ENCODE data around the gene KCNMA1.

Gene KCNMA1

DNA sequence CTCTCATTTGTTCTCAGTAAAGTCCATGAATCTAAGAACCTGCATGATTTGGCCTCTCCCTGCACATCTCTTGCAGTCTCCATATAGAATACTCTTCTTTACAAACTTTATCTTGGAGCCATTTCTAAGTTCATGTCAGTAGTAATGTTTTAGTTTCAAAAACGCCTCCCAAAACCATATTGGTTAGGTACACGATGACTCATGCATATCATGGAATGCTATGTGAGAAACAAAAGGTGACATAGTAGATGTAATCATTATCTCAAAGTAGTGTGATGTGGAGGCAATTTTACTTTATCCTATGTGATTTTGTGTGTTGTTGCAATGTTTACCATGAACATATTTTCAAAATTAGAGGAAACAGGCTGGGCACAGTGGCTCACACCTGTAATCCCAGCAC lies 520.7 kb downstream of the KCNMA1 start:
- DNase-seq (ENCODE audit: low read depth in 2 of 2): no peak

DNA sequence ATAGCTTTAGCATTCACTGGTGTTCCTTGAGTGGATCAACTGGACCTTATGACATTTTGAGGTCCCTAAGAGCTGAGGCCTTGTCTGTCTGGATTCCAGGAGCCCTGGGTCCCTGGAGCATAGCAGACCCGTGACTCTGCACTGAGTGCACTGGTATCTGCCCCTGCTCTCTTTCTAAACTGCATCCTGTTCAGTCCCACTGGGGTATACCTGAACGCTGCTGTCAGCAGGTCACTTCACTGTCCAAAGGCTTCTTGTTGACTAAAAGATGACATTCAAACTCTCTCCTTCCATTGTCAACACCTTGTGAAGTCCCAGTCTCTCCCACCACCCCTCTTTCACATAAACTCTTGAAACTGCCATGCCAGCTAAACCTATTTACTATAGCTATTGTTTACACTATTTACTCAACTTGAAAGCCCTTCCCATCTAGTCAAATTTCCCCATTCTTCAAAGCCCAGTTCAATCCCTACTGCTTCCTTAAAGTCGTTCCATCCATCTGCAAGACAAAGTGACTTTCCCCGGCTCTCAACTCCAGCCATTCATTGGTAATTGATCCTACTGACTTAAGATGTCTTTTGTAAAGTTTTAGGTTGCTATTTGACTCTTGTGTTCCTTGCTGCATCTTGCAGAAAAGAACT lies 523.3 kb downstream of the KCNMA1 start:
- no peak for DNase-seq (ENCODE audit: low read depth in 2 of 2)

DNA sequence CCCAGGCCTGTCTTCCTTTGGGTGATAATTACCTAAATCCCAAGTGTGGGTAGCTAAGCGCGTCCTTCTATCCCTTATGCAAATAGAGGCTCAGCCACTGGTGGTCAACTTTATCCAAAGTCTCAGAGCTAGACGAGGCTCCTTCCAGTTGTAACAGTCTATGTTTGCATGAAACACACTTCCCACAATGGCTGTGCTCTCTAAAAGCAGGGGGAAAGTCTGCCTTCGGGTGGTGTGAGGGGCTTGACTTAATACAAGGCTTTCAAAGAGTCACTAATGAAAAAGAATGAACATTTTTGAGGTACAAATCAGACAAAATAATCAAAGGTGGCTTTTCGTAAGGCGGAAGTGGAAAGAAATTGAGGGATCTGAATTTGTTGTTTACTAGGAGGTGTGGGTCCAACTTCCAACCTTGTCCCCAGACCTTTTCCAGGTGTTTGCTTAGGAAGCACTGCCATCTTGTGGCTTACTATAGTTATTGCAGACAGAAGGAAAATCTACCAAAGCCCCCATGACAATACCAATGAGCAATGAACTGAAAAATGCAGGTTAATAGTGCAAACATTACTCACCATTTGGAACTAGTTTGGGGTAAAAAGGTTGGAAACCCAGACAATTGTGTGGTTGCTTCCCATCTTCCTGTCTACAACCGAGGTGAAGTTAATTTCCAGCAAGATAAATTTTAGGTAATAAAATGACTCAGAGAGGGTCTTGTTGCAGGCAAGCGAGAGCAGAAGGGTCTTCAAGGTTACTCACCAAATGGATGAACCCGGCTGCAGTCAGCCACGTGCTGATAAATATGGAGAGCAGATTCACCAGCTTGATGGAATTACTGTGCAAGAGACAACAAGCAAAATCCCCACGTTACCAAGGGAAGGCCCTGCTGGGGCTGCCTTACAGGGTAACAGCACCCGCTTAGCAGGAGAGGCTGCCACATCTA lies 525.7 kb downstream of the KCNMA1 start:
- DNase-seq (ENCODE audit: low read depth in 2 of 2): no peak

- DNase-seq (ENCODE audit: low read depth in 2 of 2): no peak
Measured at GRCh38 chr10:77110757-77111156, 526.9 kb downstream of the KCNMA1 start.

- no peak for DNase-seq (ENCODE audit: low read depth in 2 of 2)
Measured at GRCh38 chr10:77109351-77109994, 528.1 kb downstream of the KCNMA1 start.

DNA sequence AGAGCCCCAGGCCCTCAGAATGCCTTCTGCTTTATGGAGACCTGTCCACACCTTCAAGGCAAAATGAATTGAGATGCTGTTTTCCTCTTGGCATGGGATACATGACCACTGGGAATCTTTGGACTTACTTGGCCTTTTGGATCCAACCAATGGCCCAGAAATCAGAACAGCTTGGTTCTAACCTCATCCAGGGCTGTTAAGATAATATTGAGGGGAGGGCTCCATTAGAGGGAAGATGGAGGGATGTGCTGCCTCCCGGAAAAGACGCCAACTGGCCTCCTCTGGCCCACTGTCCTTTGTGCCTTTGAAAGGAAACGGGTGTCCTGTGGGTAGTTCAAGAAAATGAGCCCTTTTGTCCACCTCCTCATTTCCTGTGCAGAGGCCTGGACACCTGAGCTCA lies 530.9 kb downstream of the KCNMA1 start:
- no peak for DNase-seq (ENCODE audit: low read depth in 2 of 2)

DNA sequence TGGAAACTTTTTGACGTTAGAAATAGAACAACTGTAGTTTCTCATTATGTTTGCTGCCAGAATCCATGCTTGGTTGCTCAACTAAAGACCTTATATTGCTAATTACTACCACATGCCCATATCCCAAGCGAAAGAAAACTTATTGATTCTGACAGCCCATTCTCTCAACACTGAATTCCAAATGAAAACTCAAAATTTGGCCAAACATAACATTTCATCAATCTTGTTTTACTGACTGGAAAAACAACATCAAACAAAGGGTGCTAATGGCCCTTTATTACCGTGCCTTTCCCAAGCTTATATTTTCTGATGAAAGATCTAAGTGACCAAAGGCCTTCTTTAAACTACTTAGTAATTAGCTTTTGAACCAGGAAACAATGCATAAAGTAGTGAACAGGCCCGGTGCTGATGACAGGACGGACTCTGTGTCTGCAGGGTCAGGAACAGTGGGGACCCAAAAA lies 531.8 kb downstream of the KCNMA1 start:
- DNase-seq (ENCODE audit: low read depth in 2 of 2): no peak

DNA sequence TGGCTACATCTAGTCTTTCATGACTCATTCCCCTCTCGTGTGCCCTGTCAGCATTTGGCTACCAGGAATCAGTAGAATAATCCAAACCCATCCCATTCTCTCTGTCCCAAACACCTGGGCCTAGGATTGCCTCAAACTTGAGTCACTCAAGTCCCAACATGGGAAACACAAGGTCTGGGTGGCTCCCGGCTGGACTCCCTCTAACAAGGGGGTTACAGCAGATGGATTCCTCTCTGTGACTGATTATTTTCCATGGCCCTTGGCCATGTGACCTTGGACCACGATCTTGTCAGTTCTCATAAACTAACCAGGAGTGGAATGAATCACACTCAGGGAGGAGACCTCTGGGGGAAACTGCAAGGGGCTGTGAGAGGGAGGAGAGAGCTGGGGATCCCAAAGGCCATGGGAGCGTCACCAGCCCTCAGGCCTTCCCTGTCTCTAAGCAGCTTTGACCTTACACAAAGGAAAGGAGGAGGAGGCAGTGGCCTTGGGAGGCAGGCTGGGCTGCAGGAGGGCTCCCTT lies 533.1 kb downstream of the KCNMA1 start:
- DNase-seq (ENCODE audit: low read depth in 2 of 2): no peak

GRCh38 chr10:77103213-77103612 lies 534.4 kb downstream of the KCNMA1 start:
- DNase-seq (ENCODE audit: low read depth in 2 of 2): no peak

DNA sequence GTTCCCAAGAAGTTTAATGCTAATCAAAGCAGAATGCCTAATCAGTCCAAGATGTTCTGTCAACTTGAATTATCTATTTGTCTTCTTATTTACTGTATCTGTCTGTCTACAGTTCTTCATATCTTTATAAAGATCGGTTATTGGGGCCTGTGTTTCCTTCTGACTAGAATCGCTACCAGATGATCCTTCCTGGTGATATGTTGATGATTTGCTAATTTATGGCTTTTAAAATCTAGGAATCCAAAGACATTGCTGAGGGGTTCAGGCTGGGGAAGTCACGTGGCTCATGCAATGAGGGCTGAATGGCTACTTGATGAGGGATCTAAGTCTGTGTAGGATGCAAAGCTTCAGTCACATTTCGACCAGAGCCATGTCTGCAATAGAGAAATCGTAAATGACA lies 536.3 kb downstream of the KCNMA1 start:
- no peak for DNase-seq (ENCODE audit: low read depth in 2 of 2)

- no peak for DNase-seq (ENCODE audit: low read depth in 2 of 2)
Measured at GRCh38 chr10:77099136-77099535, 538.5 kb downstream of the KCNMA1 start.

DNA sequence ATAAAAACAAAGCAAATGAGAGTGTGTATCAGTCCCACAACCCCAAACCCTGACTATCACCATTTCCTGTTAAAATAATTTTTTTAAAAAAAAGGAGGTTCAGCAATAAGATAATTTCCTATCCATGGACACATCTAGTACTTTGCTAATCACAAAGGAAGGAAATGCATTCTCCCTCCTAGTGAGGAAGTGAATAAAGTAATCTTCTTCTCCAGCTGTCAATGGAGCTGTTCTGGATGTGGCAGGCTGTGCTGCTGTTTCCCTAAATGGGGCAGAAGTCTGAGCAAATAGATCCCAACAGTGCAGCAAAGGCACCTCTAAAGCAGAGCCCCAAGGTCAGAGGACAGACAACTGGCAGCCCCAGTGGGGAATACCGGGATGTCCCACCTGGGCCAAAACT lies 540.0 kb downstream of the KCNMA1 start:
- no peak for DNase-seq (ENCODE audit: low read depth in 2 of 2)

DNA sequence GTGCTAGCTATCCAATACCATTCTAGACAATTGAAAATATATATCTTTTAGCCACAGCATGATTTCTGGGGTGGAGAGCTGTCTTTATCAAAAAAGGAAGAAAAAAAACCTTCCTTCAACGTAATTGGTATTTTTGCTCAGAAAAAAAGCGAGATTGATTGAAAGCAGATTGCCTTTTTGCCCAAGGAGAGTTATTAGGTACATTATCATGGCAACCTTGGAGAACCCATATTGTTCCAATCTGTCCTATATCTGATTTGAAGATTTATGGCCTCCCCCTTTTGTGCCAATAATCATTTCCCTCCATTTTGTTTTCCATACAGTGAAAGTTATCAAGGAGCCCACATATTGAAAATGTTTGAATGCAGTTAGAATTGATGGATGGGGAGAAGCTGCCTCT lies 544.5 kb downstream of the KCNMA1 start:
- no peak for DNase-seq (ENCODE audit: low read depth in 2 of 2)

GRCh38 chr10:77091597-77092165 lies 545.9 kb downstream of the KCNMA1 start:
- DNase-seq (ENCODE audit: low read depth in 2 of 2): no peak

- no peak for DNase-seq (ENCODE audit: low read depth in 2 of 2)
Measured at GRCh38 chr10:77090381-77091356, 546.9 kb downstream of the KCNMA1 start.

GRCh38 chr10:77087366-77087765 lies 550.2 kb downstream of the KCNMA1 start:
- DNase-seq (ENCODE audit: low read depth in 2 of 2): no peak

GRCh38 chr10:77086081-77086480 lies 551.5 kb downstream of the KCNMA1 start:
- no peak for DNase-seq (ENCODE audit: low read depth in 2 of 2)

- no peak for DNase-seq (ENCODE audit: low read depth in 2 of 2)
Measured at GRCh38 chr10:77085344-77085743, 552.3 kb downstream of the KCNMA1 start.

DNA sequence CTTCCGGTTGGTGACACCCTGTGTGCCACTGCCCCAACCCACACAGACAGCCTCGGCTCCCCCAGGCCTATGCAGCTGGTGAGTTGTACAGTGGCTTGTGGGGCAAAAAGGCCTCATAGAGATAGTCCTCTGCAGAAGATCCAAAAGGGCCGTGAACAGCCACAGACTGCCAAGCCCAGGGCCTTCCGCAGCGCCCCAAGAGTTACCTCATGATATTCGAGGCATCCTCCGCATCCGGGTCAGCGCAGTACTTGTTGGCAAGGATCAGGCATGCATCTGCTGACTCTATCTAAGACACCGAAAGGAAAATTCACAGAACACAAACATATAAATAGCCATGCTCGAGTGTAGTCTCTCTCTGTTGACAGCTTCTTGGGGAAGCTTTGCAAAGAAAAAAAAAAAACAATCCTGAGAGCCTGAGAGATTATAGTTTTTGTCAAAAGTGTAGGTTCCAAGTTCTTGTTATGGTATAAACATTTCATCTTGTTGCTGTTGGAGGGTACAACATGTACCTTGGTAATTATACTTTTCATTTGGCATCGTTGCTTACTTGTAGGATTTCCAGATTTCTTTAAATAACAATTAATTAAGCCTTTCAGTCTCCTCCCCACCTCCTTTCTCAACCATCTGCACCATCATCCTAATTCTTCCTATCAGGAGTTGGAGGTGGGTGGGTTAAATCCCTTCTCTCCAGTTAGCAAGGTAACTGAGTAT lies 553.0 kb downstream of the KCNMA1 start:
- no peak for DNase-seq (ENCODE audit: low read depth in 2 of 2)

GRCh38 chr10:77082601-77083252 lies 554.9 kb downstream of the KCNMA1 start:
- no peak for DNase-seq (ENCODE audit: low read depth in 2 of 2)

Measured in stimulated activated CD4-positive, alpha-beta T cell treated with anti-CD3 and anti-CD28 coated beads, Interleukin-1b, Interleukin-23, amount 100 ng/mL, for 1 hour (primary cell).